KOPT-K1 (cell line): ENCODE results near the gene CARD9.

Experiments used
- H3K27ac ChIP-seq: fragments of 200-600 bp; sonication (generic); 2 replicates; pipeline ENCODE4 v1.5.1; 2016; ENCODE audit warnings: antibody characterized with exemption, mild to moderate bottlenecking, low read depth, low read length; ENCODE audit not compliant: poor library complexity, severe bottlenecking
- H3K36me3 ChIP-seq: fragments of 200-600 bp; sonication (generic); 2 replicates; pipeline ENCODE4 v1.5.1; 2017; ENCODE audit warnings: antibody characterized with exemption, mild to moderate bottlenecking, low read length, moderate library complexity; ENCODE audit not compliant: insufficient read depth
- H3K9me3 ChIP-seq: fragments of 200-600 bp; sonication (generic); 2 replicates; pipeline ENCODE4 v1.5.1; 2017; ENCODE audit warnings: antibody characterized with exemption, low read length, mild to moderate bottlenecking; ENCODE audit not compliant: insufficient read depth, poor library complexity, severe bottlenecking

CARD9 gene

DNA sequence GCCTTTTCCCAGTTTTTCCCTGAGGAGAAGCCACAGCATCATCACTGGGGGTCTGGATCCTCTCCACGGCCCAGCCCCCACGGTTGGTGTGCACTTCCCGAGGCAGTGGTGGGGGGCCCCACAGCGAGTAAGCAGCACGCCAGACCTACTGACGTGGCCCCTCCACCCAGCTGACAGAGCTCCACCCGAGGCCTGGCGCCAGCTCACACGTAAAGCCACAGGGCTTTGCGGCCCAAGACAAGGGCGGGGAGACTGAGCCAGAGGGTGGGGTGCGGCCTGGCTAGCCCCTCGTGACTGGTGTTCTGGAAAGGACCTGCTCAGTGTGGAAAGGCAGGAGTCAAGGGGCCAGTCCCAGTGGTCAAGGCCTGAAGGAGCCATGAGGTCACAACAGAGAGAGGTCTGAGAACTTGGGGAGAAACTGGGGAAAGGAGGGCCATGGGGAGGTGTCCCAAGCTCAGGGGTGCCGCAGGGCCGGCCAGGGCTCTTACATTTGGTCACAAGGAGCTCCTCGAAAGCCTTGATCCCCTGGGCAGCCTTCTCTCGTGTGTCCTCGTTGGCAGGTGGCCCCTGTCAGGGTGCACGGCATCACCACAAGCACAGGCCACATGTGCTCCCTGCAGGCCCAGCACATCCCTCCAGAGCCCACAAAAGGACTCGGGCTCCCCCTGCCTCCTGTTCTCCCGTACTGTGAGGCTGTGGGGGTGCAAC, 21.0 kb upstream of the CARD9 start:
- no peak overlapping the region for H3K27ac ChIP-seq
- H3K9me3 ChIP-seq, result no peaks in the 10 kb centered on the region
- H3K36me3 ChIP-seq, result peaks cover 81% of the 10 kb centered on the region

DNA sequence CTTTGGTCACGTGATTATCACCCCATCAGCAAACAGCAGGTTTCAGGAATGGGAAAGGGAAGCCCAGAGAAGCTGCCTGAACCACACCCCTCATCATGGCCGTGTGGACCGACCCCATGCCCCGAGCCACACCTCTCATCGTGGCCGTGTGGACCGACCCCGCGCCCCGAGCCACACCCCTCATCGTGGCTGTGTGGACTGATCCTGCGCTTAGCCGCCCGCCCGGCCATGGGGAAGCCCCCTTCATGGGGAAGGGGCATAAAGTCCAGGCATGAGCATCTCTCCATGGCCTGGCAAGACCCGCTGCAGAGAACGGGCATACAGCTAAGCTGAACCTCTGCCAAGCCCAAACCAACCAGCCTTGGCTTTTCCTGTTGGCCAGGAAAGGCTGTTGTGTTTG, 20.1 kb upstream of the CARD9 start:
- Histone ChIP-seq H3K36me3 (peaks cover 87% of the 10 kb centered on the region), H3K9me3 (no peaks in the 10 kb centered on the region), H3K27ac (no peak overlapping the region)

DNA sequence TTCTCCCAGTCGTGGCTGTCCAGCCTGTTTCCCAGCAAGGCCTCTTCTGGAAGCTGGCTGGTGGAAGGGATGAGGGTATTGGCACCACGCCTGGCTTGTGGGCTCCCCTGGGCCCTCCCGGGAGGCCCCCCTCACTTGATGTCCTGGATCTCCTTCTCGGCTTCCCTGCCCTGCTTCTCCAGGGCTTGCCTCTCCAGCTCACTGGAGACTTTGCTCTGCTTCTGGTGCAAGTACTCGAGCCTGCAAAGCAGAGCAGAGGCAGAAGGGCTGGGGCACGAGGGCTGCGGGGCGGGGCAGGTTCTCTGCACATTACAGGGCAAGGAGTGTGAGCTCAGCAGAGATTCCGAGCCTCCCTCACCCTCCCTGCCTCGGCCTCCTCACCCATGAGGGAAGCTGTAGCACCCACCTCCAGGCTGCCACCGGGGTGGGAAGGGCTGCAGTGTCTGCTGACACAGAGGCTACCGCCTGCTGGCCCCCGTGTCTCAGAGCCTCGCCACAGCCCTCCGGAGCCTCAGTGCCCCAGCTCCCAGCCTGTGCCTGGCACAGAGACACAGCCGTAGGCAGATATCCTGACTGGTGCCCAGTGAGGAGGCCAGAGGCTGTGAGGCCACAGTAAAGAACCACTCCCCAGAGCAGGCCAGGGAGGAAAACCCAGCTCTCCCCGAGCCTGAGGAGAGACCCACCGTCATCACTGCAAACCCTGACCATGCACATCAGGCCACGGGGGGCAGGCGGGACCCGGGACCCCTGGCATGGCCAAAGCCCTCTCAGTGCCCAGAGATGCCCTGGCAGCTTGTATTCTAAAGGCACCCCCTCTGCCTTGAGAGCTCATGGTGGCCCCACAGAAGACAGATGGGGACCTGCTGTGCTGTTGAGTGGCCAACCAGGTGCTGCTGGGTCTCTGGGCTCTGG, 19.3 kb upstream of the CARD9 start:
- Histone ChIP-seq H3K9me3 (no peaks in the 10 kb centered on the region), H3K27ac (no peak overlapping the region), H3K36me3 (peaks cover 87% of the 10 kb centered on the region)

DNA sequence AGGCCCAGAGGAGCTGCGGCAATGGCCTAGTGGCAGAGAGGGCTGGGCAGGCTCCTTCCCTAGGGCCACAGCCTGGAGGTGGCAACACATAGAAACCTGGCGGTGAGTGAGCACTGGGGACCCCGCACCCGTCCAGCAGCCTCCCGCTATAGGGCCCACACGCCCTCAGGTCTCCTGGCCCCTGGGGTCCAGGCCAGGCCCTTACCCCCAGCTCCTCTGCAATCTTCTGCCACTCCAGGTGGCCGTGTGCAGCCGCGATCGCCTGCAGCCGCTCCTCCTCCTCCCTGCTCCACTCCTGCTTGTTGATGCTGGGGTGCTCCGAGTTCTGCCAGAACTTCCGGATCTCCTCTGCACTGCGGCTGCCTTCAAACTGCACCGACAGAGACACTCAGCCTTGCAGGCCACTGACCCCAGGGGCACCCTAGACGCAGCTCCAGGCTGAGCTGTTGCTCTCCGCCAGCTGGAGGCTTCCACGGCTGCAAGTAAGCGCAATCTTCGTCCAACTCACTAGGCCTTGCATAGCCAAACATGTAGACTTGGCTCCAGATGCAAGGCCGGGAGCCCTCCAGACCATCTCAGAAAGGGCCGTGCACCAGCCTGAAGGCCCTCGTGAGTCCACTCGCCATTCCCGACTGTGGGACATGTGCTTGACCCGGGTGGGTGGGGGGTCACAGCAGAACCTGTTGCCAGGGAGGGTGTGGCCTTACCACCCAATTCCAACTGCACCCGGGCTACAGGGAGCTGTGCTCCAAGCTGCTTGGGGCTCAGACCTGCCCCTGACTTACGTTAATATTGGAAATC, 18.5 kb upstream of the CARD9 start:
- Histone ChIP-seq H3K36me3 (peaks cover 90% of the 10 kb centered on the region), H3K9me3 (no peaks in the 10 kb centered on the region), H3K27ac (no peak overlapping the region)

DNA sequence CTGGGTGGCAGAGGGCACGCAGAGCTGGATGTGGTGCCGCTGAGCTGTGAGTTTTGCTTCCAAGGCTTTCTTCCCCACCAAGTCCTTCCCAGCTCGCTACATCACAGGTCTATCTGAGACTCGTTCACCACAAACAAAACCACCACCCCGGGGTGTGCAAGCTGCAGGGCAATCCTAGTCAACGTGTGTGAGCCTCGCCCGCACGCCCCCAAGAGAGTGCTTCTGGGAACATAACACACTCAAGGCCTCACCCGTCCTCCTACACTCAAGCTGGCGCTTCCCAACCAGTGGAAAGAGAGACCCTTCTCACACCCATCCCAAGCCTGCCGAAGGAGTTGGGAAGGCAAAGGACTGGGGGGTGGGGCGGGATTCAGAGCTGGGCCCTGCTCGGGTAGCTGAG, 15.9 kb upstream of the CARD9 start:
- Histone ChIP-seq H3K36me3 (peaks cover 73% of the 10 kb centered on the region), H3K9me3 (no peaks in the 10 kb centered on the region), H3K27ac (no peak overlapping the region)

DNA sequence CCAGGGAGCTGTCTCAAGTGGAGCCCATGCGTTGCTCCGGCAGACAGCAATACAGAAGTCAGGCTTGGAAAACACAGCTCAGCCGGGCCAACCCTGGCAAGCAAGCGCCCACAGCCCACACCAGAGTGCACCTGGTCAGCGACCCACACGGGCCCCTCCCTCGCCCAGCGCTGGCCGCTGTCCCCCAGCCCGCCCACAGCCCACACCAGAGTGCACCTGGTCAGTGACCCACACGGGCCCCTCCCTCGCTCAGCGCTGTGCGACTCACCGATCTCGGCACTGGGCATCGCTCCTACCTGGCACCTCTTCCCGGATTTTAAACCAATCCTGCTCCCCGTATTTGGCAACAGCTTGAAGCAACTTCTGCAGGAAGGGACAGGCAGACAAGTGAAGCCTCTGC, 13.7 kb upstream of the CARD9 start:
- Histone ChIP-seq H3K27ac (no peak overlapping the region), H3K9me3 (no peaks in the 10 kb centered on the region), H3K36me3 (peaks cover 73% of the 10 kb centered on the region)

DNA sequence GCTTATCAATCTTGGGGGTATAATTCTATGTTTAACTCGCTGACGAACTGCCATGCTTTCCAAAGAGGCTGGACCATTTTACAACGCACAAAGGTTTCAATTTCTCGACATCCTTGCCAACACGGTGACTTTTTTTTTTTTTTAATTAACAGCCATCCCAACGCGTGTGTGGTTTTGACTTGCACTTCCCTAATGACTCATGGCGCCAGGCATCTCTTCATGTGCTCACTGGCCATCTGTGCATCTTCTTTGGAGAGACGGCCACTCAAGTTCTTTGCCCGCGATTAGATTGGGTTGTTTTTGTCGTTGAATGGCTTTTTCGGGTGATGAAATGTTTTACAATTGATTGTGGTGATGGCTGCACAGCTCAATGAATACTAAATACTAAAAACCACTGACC, 12.5 kb upstream of the CARD9 start:
- H3K9me3 ChIP-seq, result no peaks in the 10 kb centered on the region
- H3K36me3 ChIP-seq, result peaks cover 73% of the 10 kb centered on the region
- H3K27ac ChIP-seq, result no peak overlapping the region

DNA sequence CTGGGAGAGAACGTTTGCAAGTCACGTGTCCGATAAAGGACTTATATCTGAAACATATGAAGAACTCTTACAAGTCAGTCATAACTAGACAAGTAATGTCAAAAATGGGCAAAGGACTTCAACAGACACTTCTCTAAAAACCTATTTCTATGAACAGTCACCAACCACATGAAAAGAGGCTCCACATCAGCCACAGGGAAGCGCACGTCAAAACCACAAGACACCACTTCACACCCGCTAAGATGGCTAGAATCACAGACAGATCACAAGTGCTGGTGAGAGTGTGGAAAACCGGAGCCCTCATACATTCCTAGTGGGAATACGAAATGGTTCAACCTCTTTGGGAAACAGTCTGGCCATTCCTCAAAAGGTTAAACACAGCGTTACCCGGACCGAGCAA, 11.5 kb upstream of the CARD9 start:
- peaks cover 76% of the 10 kb centered on the region for H3K36me3 ChIP-seq
- H3K27ac ChIP-seq, result no peak overlapping the region

DNA sequence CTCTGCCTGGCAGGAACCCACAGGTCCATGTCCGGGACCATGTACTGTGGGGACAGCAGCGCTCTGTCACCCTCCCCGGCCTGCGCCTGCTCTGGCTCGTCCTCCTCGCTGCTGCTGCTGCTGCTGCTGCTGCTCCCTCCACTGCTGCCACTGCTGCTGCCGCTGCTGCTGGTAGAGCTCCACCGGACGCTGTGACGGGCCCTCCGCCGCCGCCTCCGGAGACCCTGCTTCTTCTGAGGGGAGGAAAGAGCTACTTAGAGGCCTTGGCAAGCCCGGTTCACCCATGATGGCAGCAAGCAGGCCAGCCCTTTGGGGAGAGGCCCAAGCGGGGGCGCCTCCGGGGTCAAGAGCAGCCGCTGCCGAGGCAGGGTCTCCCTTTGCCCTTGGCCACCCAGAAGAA, 10.0 kb upstream of the CARD9 start:
- no peaks in the 10 kb centered on the region for H3K9me3 ChIP-seq
- no peak overlapping the region for H3K27ac ChIP-seq
- peaks cover 74% of the 10 kb centered on the region for H3K36me3 ChIP-seq

More for the DNA sequence above, 11.5 kb upstream of the CARD9 start:
- H3K9me3 ChIP-seq, result no peaks in the 10 kb centered on the region

DNA sequence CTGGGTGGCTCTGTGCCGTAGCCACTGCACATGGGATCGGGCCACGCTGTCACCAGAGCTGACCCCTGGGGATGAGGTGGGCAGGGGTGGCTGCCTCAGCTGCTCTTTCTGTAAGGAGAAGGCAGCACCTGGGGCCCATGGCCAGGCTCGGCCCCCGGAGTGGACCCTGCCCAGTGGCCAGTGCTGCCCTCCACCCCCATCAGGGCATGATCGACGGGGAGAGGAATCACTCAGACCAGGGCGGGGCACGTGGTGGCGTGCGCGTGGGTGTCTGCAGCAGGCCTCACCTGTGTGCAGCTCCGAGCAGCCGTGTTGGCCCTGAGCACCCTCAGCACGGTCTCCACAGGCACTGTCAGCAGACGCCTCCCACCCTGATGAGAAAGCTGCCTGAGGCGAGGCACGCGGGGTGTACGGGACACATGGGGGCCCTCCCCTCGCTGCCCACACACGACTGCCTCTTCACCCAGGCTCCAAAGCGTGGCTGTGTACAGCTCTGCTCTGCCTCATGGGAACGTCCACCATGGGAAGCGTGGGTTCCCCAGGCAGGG, 8.6 kb upstream of the CARD9 start:
- Histone ChIP-seq H3K27ac (no peak overlapping the region), H3K36me3 (peaks cover 65% of the 10 kb centered on the region; the same call in 1 of the 2 replicates), H3K9me3 (no peaks in the 10 kb centered on the region)

DNA sequence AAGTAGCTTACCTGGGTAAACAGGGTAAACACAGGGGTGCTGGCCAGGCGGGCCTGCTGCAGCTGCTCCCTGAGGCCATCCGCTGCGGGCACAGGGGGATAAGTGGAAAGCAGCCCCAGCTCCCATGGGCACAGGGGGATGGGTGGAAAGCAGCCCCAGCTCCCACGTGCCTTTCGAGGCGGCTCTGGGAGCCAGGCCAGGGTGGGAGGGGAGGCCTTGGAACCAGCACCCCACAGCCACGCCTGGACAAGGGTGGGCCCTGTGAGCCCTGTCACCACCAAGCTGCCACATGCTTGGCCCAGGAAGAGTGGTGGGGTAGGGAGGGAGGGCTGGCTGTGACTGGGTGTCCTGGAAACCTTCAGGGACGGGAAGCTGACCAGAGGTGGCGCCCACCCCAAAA, 7.8 kb upstream of the CARD9 start:
- no peak overlapping the region for H3K27ac ChIP-seq
- no peaks in the 10 kb centered on the region for H3K9me3 ChIP-seq
- H3K36me3 ChIP-seq, result peaks cover 61% of the 10 kb centered on the region; the same call in 1 of the 2 replicates

DNA sequence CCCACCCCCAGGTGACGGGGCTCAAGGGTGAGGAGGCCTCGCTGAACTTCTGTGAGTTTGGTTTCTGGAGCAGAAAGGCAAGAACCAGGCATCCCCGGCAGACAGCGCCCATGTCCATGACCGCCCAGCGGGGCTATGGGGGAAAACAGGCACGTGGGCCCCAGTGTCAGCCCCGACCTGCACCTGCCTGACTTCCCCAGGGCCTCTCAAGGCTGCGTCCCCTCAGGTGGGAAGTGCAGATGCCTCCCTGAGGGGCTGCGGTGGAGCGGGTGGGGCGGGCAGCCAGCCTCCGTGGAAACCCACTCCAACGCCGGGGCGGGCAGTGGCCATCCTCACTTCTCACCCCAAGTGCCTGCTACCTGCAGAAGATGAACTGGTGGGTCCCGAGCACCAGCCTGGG, 6.9 kb upstream of the CARD9 start:
- peaks cover 61% of the 10 kb centered on the region; the same call in 1 of the 2 replicates for H3K36me3 ChIP-seq
- H3K27ac ChIP-seq, result no peak overlapping the region
- H3K9me3 ChIP-seq, result no peaks in the 10 kb centered on the region

DNA sequence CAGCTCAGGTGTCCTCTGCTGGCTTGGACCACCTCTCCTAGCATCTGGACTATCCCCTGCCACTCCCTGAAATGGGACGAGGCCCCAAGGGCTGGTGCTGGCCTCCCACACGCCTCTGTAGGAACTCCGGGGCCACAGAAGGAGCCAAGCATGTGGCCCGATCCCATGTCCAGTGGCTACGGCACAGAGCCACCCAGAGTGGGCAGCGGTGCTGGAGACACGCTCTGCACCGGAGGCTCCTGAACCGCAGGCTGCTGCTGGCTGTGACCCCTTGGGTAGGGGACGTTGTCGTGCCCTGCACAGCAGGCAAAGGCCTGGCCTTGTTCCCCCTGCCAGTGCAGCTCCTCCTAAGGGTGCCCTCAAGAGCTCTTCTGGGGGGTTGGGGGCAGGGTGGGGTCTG, 6.4 kb upstream of the CARD9 start:
- peaks cover 61% of the 10 kb centered on the region; the same call in 1 of the 2 replicates for H3K36me3 ChIP-seq
- no peaks in the 10 kb centered on the region for H3K9me3 ChIP-seq
- no peak overlapping the region for H3K27ac ChIP-seq

DNA sequence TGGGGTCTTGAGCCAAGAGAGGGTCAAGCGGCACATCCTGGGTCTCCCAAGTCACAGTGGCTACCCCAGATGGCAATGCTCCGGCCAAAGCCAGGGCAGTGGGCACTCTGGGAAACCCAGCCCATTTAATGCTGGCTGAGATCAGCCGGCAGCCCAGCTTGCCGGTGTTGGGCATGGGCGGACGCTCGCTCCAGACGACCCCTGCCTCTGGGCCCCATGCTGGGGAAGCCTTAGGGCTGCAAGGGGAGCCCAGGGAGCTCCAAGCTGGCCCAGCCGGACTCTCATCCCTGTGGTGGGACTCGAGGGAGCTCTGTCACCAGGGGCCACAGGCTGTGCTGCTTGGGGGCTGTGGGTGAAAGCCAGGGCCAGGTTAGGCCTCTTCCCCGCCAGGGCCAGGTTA, 5.9 kb upstream of the CARD9 start:
- H3K36me3 ChIP-seq, result peaks cover 57% of the 10 kb centered on the region; the same call in 1 of the 2 replicates

DNA sequence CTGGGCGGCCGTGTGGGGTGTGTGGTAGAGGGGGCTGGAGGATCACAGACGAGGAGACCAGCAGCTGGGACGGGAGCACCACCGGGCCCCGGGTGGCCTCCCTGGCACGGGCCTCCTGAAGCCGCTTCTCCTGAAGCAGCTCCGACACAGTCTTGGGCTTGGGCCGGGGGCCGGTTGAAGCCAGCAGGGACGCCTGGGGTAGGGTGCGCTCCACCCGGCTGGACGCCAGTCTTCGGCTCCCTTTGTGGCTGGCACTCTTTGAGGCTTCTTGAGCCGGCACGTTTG, 5.5 kb upstream of the CARD9 start:
- no peaks in the 10 kb centered on the region for H3K9me3 ChIP-seq
- H3K36me3 ChIP-seq, result peaks cover 52% of the 10 kb centered on the region; the same call in 1 of the 2 replicates
- no peak overlapping the region for H3K27ac ChIP-seq

More for the DNA sequence above, 5.9 kb upstream of the CARD9 start:
- Histone ChIP-seq H3K27ac (no peak overlapping the region), H3K9me3 (no peaks in the 10 kb centered on the region)
